Measurements from ENCODE around the gene TMC7. TPM values are rescaled to one million over a fixed set of nuclear protein-coding genes. Genes with fewer than 3 reads are reported as not detected.

TMC7 gene
- total RNA-seq, 1 experiment from 2014 or later, result 4.3 TPM

GRCh38 chr16:19092653-19093410, 109.1 kb downstream of the TMC7 start:
- no peak overlapping the region for H3K27ac ChIP-seq (ENCODE audit: insufficient read length, low read depth, low read length)
- H3K9me3 ChIP-seq (ENCODE audit: control insufficient read depth, low read depth, low read length), result no peaks in the 10 kb centered on the region
- Mint-ChIP-seq H3K9me3 (peaks cover 3 to 4% of the 10 kb centered on the region in 2 experiments; a peak in 4 of 5 replicates), H3K27me3 (ENCODE audit: low read depth) (peaks cover 2% of the 10 kb centered on the region; the same call in 1 of the 2 replicates), H3K27ac (no peak overlapping the region), H3K36me3 (ENCODE audit: insufficient read depth in 1 of 3, low read depth in 3 of 3) (peaks cover 0 to under 1% (median 0%) of the 10 kb centered on the region in 3 experiments; a peak in 2 of 7 replicates), H3K4me1 (peaks cover 5 to 6% of the 10 kb centered on the region in 2 experiments; a peak in 2 of 4 replicates), H3K4me3 (no peak overlapping the region)
- H3K23me2 ChIP-seq (ENCODE audit: insufficient read length, low read depth, low read length, poor library complexity, severe bottlenecking), result no peaks in the 10 kb centered on the region
- no peak overlapping the region for H3K23ac ChIP-seq (ENCODE audit: insufficient read length, low read depth, low read length)
- H4K5ac ChIP-seq (ENCODE audit: insufficient read length, low read depth, low read length), result no peak overlapping the region
- no peaks in the 10 kb centered on the region for H3K4me1 ChIP-seq (ENCODE audit: insufficient read depth, low read length)
- H2BK120ac ChIP-seq (ENCODE audit: low read depth, low read length, poor library complexity, severe bottlenecking), result no peak overlapping the region
- no peak overlapping the region for H4K8ac ChIP-seq (replicated peaks; ENCODE audit: insufficient read length, low read depth, low read length)
- no peak overlapping the region for H2AK5ac ChIP-seq (ENCODE audit: insufficient read length, low read length)
- no peaks in the 10 kb centered on the region for H4K20me1 ChIP-seq (ENCODE audit: control insufficient read depth, insufficient read depth, insufficient read length)
- H2BK12ac ChIP-seq (ENCODE audit: insufficient read length, low read depth, low read length), result no peak overlapping the region
- H3K27me3 ChIP-seq (ENCODE audit: insufficient read depth, low read length), result no peaks in the 10 kb centered on the region
- no peak overlapping the region for H2BK5ac ChIP-seq (ENCODE audit: insufficient read length, low read length)
- H3K79me1 ChIP-seq (ENCODE audit: insufficient read depth, low read depth, low read length, poor library complexity, severe bottlenecking), result no peaks in the 10 kb centered on the region
- no peak overlapping the region for H3K56ac ChIP-seq (ENCODE audit: insufficient read length, low read depth, low read length)
- H3K4me2 ChIP-seq (ENCODE audit: insufficient read depth, insufficient read length, low read length), result no peak overlapping the region
- H3K14ac ChIP-seq (ENCODE audit: insufficient read depth, low read length), result no peak overlapping the region
- no peak overlapping the region for H2BK15ac ChIP-seq (ENCODE audit: low read depth, low read length)
- no peak overlapping the region for H3K9ac ChIP-seq (ENCODE audit: extremely low read depth, insufficient read length, low read length)
- H2BK20ac ChIP-seq (ENCODE audit: low read depth, low read length, poor library complexity, severe bottlenecking), result no peak overlapping the region
- DNase-seq, result no peak
- no peak overlapping the region for H3T11ph ChIP-seq (ENCODE audit: low read length)
- H3K18ac ChIP-seq (ENCODE audit: insufficient read length, low read depth, low read length), result no peak overlapping the region
- WGBS (ENCODE audit: extremely low coverage, insufficient read length, low lambda C conversion rate), result no CpG with 5 or more reads among the region's 2 CpGs
- TF ChIP-seq CTCF (conservative IDR thresholded peaks at IDR 0.05), result no peak
- no peak overlapping the region for H2AFZ ChIP-seq (ENCODE audit: low read length)
- H3K79me2 ChIP-seq (ENCODE audit: insufficient read depth, low read length), result no peaks in the 10 kb centered on the region
- H3K4ac ChIP-seq (ENCODE audit: low read depth, low read length), result no peak overlapping the region
- H4K91ac ChIP-seq (ENCODE audit: insufficient read length, low read depth, low read length), result no peak overlapping the region
